KOPT-K1 (cell line): ENCODE results near the gene CHGA.

Experiments
- H3K27ac ChIP-seq: fragments of 200-600 bp; sonication (generic); 2 replicates; pipeline ENCODE4 v1.5.1; 2016; ENCODE audit warnings: antibody characterized with exemption, mild to moderate bottlenecking, low read depth, low read length; ENCODE audit not compliant: poor library complexity, severe bottlenecking
- H3K36me3 ChIP-seq: fragments of 200-600 bp; sonication (generic); 2 replicates; pipeline ENCODE4 v1.5.1; 2017; ENCODE audit warnings: antibody characterized with exemption, mild to moderate bottlenecking, low read length, moderate library complexity; ENCODE audit not compliant: insufficient read depth
- H3K9me3 ChIP-seq: fragments of 200-600 bp; sonication (generic); 2 replicates; pipeline ENCODE4 v1.5.1; 2017; ENCODE audit warnings: antibody characterized with exemption, low read length, mild to moderate bottlenecking; ENCODE audit not compliant: insufficient read depth, poor library complexity, severe bottlenecking

Gene CHGA

GRCh38 chr14:92953526-92953925 lies 30.6 kb downstream of the CHGA start:
- peaks cover 86% of the 10 kb centered on the region for H3K36me3 ChIP-seq
- H3K27ac ChIP-seq = no peak overlapping the region
- H3K9me3 ChIP-seq = no peaks in the 10 kb centered on the region

- peaks cover 78% of the 10 kb centered on the region for H3K36me3 ChIP-seq
- no peak overlapping the region for H3K27ac ChIP-seq
- no peaks in the 10 kb centered on the region for H3K9me3 ChIP-seq
Observed at GRCh38 chr14:92954933-92955332, 32.0 kb downstream of the CHGA start.

GRCh38 chr14:92955381-92955780 lies 32.4 kb downstream of the CHGA start:
- Histone ChIP-seq H3K9me3 (no peaks in the 10 kb centered on the region), H3K36me3 (peaks cover 76% of the 10 kb centered on the region), H3K27ac (no peak overlapping the region)

GRCh38 chr14:92956961-92957360 lies 34.0 kb downstream of the CHGA start:
- H3K36me3 ChIP-seq = peaks cover 76% of the 10 kb centered on the region

GRCh38 chr14:92958373-92959188 lies 35.6 kb downstream of the CHGA start:
- Histone ChIP-seq H3K9me3 (no peaks in the 10 kb centered on the region), H3K36me3 (peaks cover 70% of the 10 kb centered on the region), H3K27ac (no peak overlapping the region)

More at GRCh38 chr14:92956961-92957360, 34.0 kb downstream of the CHGA start:
- no peaks in the 10 kb centered on the region for H3K9me3 ChIP-seq
- H3K27ac ChIP-seq = no peak overlapping the region

GRCh38 chr14:92959189-92959531 lies 36.2 kb downstream of the CHGA start:
- H3K36me3 ChIP-seq = peaks cover 68% of the 10 kb centered on the region

GRCh38 chr14:92959761-92960680 lies 37.1 kb downstream of the CHGA start:
- H3K27ac ChIP-seq = no peak overlapping the region
- H3K9me3 ChIP-seq = no peaks in the 10 kb centered on the region
- peaks cover 61% of the 10 kb centered on the region for H3K36me3 ChIP-seq

More at GRCh38 chr14:92959189-92959531, 36.2 kb downstream of the CHGA start:
- Histone ChIP-seq H3K27ac (no peak overlapping the region), H3K9me3 (no peaks in the 10 kb centered on the region)

- no peaks in the 10 kb centered on the region for H3K9me3 ChIP-seq
- peaks cover 54% of the 10 kb centered on the region for H3K36me3 ChIP-seq
- H3K27ac ChIP-seq = no peak overlapping the region
Observed at GRCh38 chr14:92960706-92961566, 38.0 kb downstream of the CHGA start.

GRCh38 chr14:92961567-92961855 lies 38.6 kb downstream of the CHGA start:
- H3K9me3 ChIP-seq = no peaks in the 10 kb centered on the region
- no peak overlapping the region for H3K27ac ChIP-seq

GRCh38 chr14:92962031-92962830 lies 39.3 kb downstream of the CHGA start:
- Histone ChIP-seq H3K36me3 (peaks cover 42% of the 10 kb centered on the region; the same call in 1 of the 2 replicates), H3K9me3 (no peaks in the 10 kb centered on the region), H3K27ac (no peak overlapping the region)

More at GRCh38 chr14:92961567-92961855, 38.6 kb downstream of the CHGA start:
- H3K36me3 ChIP-seq = peaks cover 48% of the 10 kb centered on the region; the same call in 1 of the 2 replicates

- Histone ChIP-seq H3K36me3 (peaks cover 37% of the 10 kb centered on the region; the same call in 1 of the 2 replicates), H3K27ac (no peak overlapping the region), H3K9me3 (no peaks in the 10 kb centered on the region)
Observed at GRCh38 chr14:92962831-92963095, 39.8 kb downstream of the CHGA start.

GRCh38 chr14:92963301-92964123 lies 40.6 kb downstream of the CHGA start:
- H3K9me3 ChIP-seq = no peaks in the 10 kb centered on the region
- H3K27ac ChIP-seq = no peak overlapping the region
- peaks cover 29% of the 10 kb centered on the region; the same call in 1 of the 2 replicates for H3K36me3 ChIP-seq

GRCh38 chr14:92964124-92965109 lies 41.5 kb downstream of the CHGA start:
- peaks cover 24% of the 10 kb centered on the region; the same call in 1 of the 2 replicates for H3K36me3 ChIP-seq
- H3K27ac ChIP-seq = no peak overlapping the region
- H3K9me3 ChIP-seq = no peaks in the 10 kb centered on the region
